CD4-positive, alpha-beta T cell (primary cell): Measurements from ENCODE around the gene AFF2. TPM values are rescaled to one million over a fixed set of nuclear protein-coding genes. Genes with fewer than 3 reads are reported as not detected.

ENCODE experiments used
- ATAC-seq: fragments of 200-7000 bp; cut with Tn5 transposase; one replicate; pipeline ENCODE4 v1.10.0; 2022; ENCODE audit warnings: mild to moderate bottlenecking; ENCODE audit not compliant: poor library complexity
- CTCF ChIA-PET: fragments of 350-600 bp; sonication (Branson Sonifier 250); formaldehyde crosslinking; loops from one replicate; lab custom pipeline; 2021; ENCODE audit warnings: antibody characterized with exemption, inconsistent platforms; lab: Charles Lee
- POLR2A ChIA-PET: fragments of 350-600 bp; sonication (Branson Sonifier 250); formaldehyde crosslinking; loops from one replicate; lab custom pipeline; 2021; ENCODE audit warnings: antibody characterized with exemption, inconsistent platforms; lab: Charles Lee
- DNase-seq, 14 experiments: peaks; one replicate each; pipeline ENCODE4 v3.0.0-alpha.2; 2013 to 2020; ENCODE audit warnings: mixed read lengths in 2 of 14
- H3K27ac ChIP-seq, 2 donors: one replicate each; pipeline versions ENCODE4 v1.5.1 to v1.7.0; 2013; ENCODE audit warnings: low read length in 2 of 2, low read depth in 1 of 2, mild to moderate bottlenecking in 1 of 2
- H3K27me3 ChIP-seq, 2 experiments: 1 replicate in 1 of 2; 2 replicates in 1 of 2; pipeline versions ENCODE4 v1.6.1 to v1.7.0; 2013; ENCODE audit warnings: low read length in 2 of 2, control low read depth in 1 of 2, mild to moderate bottlenecking in 1 of 2, moderate library complexity in 1 of 2; ENCODE audit not compliant: insufficient read depth in 2 of 2, control insufficient read depth in 1 of 2
- H3K36me3 ChIP-seq: one replicate; pipeline ENCODE4 v1.6.1; 2013; ENCODE audit warnings: low read length, control low read depth; ENCODE audit not compliant: insufficient read depth
- H3K4me1 ChIP-seq: one replicate; pipeline ENCODE4 v1.6.1; 2013; ENCODE audit warnings: low read length, control low read depth; ENCODE audit not compliant: insufficient read depth
- H3K4me3 ChIP-seq: one replicate; pipeline ENCODE4 v1.5.1; 2013; ENCODE audit warnings: mild to moderate bottlenecking, low read length, moderate library complexity
- H3K9me3 ChIP-seq, 2 experiments: 1 replicate in 1 of 2; 2 replicates in 1 of 2; pipeline versions ENCODE4 v1.6.1 to v1.7.0; 2013; ENCODE audit warnings: low read length in 2 of 2, mild to moderate bottlenecking in 2 of 2, control low read depth in 1 of 2, moderate library complexity in 1 of 2; ENCODE audit not compliant: control insufficient read depth in 1 of 2, insufficient read depth in 1 of 2
- H3K27ac Mint-ChIP-seq: one replicate; pipeline ENCODE4 v1.8.0; 2020; ENCODE audit warnings: mixed read lengths
- H3K27me3 Mint-ChIP-seq: one replicate; pipeline ENCODE4 v1.8.0; 2021; ENCODE audit warnings: mixed read lengths
- H3K36me3 Mint-ChIP-seq: one replicate; pipeline ENCODE4 v1.8.0; 2021; ENCODE audit warnings: low read depth, mixed read lengths
- H3K4me1 Mint-ChIP-seq: one replicate; pipeline ENCODE4 v1.8.0; 2021; ENCODE audit warnings: low read depth, mixed read lengths
- H3K4me3 Mint-ChIP-seq: one replicate; pipeline ENCODE4 v1.8.0; 2020; ENCODE audit warnings: mild to moderate bottlenecking, mixed read lengths
- H3K9me3 Mint-ChIP-seq: one replicate; pipeline ENCODE4 v1.8.0; 2020; ENCODE audit warnings: mixed read lengths
- intact Hi-C, 2 experiments: fragments of 100-400 bp; cut with DNase I in 1 of 2; cut with micrococcal nuclease in 1 of 2; formaldehyde crosslinking; loops; one replicate each; pipeline versions ENCODE4 v1.15.1 to v1.9.0; 2023 to 2025; cut with DNase I, micrococcal nuclease
- total RNA-seq, 174 experiments: library from RNA in 2 of 174; stranded (reverse) in 2 of 174; gene quantifications; one replicate each; pipeline ENCODE4 v1.2.3 and lab custom pipeline; 2021 to 2026
- TF ChIP-seq, protein P1 (sequence below): fragments of 200-600 bp; IDR thresholded peaks from one replicate; pipeline ENCODE4 v1.8.0; 2022; ENCODE audit warnings: antibody characterized with exemption, mild to moderate bottlenecking

The AFF2 gene
- total RNA-seq, 2 experiments from 2014 or later, result 5.9 to 6.2 TPM

DNA sequence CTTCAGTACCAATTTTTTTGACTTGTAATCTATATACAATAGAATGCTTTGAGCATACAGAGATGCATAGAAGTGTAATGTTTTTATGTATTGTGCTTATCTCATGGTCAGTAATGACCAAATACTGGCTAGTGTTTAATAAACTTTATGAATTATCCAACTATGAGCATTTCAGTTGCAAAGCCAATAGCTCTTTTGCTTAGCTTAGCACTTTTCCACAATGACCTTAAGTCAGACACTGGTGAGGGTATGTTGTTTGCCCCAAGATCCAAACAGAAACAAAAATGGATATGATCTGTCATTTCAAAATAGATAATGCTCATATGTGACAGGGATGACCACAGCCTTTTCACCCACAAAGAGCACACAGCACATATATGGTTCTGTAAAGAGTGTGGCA is 393.0 kb downstream of the AFF2 start:
- intact Hi-C loops, result no loop called here
- Mint-ChIP-seq H3K4me3 (no peak overlapping the region), H3K27ac (no peak overlapping the region), H3K4me1 (no peaks in the 10 kb centered on the region), H3K27me3 (no peaks in the 10 kb centered on the region), H3K9me3 (no peaks in the 10 kb centered on the region), H3K36me3 (no peaks in the 10 kb centered on the region)
- Histone ChIP-seq H3K27me3 (no peaks in the 10 kb centered on the region), H3K9me3 (no peaks in the 10 kb centered on the region), H3K4me3 (no peak overlapping the region), H3K27ac (no peak overlapping the region), H3K36me3 (no peaks in the 10 kb centered on the region), H3K4me1 (no peaks in the 10 kb centered on the region)
- TF ChIP-seq, protein P1, sequence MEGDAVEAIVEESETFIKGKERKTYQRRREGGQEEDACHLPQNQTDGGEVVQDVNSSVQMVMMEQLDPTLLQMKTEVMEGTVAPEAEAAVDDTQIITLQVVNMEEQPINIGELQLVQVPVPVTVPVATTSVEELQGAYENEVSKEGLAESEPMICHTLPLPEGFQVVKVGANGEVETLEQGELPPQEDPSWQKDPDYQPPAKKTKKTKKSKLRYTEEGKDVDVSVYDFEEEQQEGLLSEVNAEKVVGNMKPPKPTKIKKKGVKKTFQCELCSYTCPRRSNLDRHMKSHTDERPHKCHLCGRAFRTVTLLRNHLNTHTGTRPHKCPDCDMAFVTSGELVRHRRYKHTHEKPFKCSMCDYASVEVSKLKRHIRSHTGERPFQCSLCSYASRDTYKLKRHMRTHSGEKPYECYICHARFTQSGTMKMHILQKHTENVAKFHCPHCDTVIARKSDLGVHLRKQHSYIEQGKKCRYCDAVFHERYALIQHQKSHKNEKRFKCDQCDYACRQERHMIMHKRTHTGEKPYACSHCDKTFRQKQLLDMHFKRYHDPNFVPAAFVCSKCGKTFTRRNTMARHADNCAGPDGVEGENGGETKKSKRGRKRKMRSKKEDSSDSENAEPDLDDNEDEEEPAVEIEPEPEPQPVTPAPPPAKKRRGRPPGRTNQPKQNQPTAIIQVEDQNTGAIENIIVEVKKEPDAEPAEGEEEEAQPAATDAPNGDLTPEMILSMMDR, result no peak
- ChIA-PET CTCF (no interaction called here), POLR2A (no interaction called here)
- no peak for DNase-seq
- ATAC-seq, result no peak

DNA sequence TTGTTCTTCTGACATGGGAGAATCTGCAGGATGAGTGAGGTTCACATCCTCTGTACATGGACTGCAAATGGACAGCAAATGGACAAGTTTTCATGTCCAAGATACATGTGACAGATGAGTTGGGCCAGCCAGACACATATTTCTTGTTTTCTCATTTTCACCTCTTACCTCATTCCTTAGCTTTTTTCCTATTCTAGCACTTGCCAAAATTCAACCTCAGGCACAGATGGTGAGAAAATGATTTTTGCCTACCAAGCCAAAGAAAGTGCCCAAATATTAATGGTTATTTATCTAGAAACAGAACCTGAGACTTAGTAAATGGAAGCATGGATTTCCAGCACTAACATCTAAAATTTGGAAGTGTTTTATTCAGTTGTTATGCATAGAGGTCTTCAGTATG is 402.2 kb downstream of the AFF2 start:
- TF ChIP-seq, protein P1, result no peak
- H3K4me3 ChIP-seq, result no peak overlapping the region
- H3K4me1 ChIP-seq, result no peaks in the 10 kb centered on the region
- H3K27ac Mint-ChIP-seq, result no peak overlapping the region
- ATAC-seq (no peak), DNase-seq (no peak)
- H3K4me3 Mint-ChIP-seq, result no peak overlapping the region
- H3K4me1 Mint-ChIP-seq, result no peaks in the 10 kb centered on the region
- no peaks in the 10 kb centered on the region for H3K9me3 ChIP-seq
- H3K36me3 ChIP-seq, result no peaks in the 10 kb centered on the region
- no peaks in the 10 kb centered on the region for H3K36me3 Mint-ChIP-seq
- ChIA-PET CTCF (no interaction called here), POLR2A (no interaction called here)
- H3K27me3 Mint-ChIP-seq, result no peaks in the 10 kb centered on the region
- no peak overlapping the region for H3K27ac ChIP-seq
- no peaks in the 10 kb centered on the region for H3K9me3 Mint-ChIP-seq
- intact Hi-C loops, result no loop called here
- H3K27me3 ChIP-seq, result no peaks in the 10 kb centered on the region

DNA sequence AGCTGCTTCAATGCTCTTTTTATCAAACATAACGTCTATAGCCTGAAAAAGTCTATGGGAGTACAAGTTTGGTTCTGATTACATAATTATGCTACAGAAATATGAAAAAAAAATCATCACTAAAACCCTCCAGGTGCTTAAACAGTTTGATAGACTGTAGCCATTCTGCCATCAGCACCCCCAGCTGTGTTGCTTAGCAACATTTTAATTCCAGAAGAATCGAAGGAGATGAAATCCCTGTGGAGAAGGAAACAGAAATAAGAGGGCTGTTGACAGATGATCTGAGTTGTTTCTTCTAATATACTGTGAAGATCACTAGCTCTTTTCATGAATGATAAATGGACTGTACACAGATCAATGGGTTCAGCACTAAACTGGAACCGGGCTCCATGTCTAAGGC is 402.8 kb downstream of the AFF2 start:
- H3K27ac Mint-ChIP-seq, result no peak overlapping the region
- Histone ChIP-seq H3K9me3 (no peaks in the 10 kb centered on the region), H3K27ac (no peak overlapping the region), H3K36me3 (no peaks in the 10 kb centered on the region), H3K4me3 (no peak overlapping the region), H3K27me3 (no peaks in the 10 kb centered on the region), H3K4me1 (no peaks in the 10 kb centered on the region)
- no peaks in the 10 kb centered on the region for H3K27me3 Mint-ChIP-seq
- no peak overlapping the region for H3K4me3 Mint-ChIP-seq
- no peak for DNase-seq
- intact Hi-C loops, result no loop called here
- no peaks in the 10 kb centered on the region for H3K9me3 Mint-ChIP-seq
- CTCF ChIA-PET, result no interaction called here
- H3K36me3 Mint-ChIP-seq, result no peaks in the 10 kb centered on the region
- ATAC-seq, result no peak
- no peaks in the 10 kb centered on the region for H3K4me1 Mint-ChIP-seq
- TF ChIP-seq, protein P1, result no peak
- POLR2A ChIA-PET, result no interaction called here
